ENCODE data around the gene CD300LD. TPM values are rescaled to one million over a fixed set of nuclear protein-coding genes. Genes with fewer than 3 reads are reported as not detected.
"Not testable (repeated sequence)": the region's sequence is repeated elsewhere in the genome, so short reads cannot be mapped to it uniquely, and the experiment has no call there.

Gene CD300LD
- polyA plus RNA-seq, 1 of the 3 experiments (the other 2 are of a cell fraction), result not detected

DNA sequence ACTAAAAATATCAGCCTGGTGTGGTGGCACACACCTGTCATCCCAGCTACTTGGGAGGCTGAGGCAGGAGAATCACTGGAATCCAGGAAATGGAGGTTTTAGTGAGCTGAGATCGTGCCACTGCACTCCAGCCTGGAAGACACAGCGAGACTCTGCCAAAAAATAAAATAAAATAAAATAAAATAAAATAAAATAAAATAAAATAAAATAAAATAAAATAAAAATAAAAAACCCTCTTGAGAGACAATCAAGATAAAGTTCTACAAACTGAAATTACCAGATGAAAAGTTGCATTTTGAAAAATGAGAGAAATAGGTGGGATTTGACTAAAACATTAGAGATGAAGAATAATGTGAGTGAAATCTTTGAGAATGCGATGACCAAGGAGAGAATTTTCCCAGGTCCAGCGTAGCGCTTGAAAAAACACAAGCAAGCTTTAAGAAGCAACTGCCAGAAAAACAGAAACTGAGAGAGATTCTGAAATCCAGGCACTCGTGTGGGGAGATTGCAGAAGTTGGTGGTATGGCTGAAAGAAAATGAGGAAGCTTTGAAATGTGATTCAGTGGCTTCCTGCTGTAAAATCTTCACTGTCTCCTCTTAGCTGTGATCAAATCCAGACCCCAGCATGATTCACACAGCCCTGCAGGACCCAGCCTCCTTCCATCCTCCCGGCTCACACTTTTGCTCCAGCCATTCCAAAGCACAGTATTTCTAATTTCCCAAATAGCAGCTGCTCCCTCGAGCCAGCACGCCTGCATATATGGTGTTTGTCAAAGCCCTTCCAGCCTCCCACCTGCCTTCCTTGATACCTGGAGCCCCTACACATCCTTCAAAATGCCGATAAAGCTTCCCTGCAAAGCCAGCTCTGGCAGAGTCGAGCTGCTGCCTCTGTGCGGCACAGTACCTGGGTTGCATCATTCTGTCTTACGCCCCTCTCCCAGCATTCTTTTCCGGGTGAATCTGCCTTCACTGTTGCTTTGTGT is 39.7 kb upstream of the CD300LD start:
- Histone ChIP-seq H3K4me2 (no peak overlapping the region), H3K4me1 (ENCODE audit: control insufficient read depth in 1 of 2, insufficient read depth in 2 of 2, low read depth in 1 of 2, low read length in 1 of 2) (peaks cover 0 to 4% of the 10 kb centered on the region in 2 experiments; a peak in 1 of 4 replicates), H3K9me2 (no peaks in the 10 kb centered on the region), H3F3A (replicated peaks; ENCODE audit: insufficient read depth) (no peaks in the 10 kb centered on the region), H3K79me2 (ENCODE audit: insufficient read depth) (no peaks in the 10 kb centered on the region), H3K9ac (no peak overlapping the region), H2AFZ (ENCODE audit: low read depth) (no peak overlapping the region), H3K4me3 (ENCODE audit: low read depth in 2 of 2, low read length in 1 of 2) (no peak overlapping the region), H3K27ac (ENCODE audit: low read depth in 2 of 2, low read length in 1 of 2) (no peak overlapping the region), H3K9me3 (peaks cover 5% of the 10 kb centered on the region; the same call in 1 of the 2 replicates), H4K20me1 (ENCODE audit: insufficient read depth) (no peaks in the 10 kb centered on the region), H3K27me3 (ENCODE audit: insufficient read depth) (no peaks in the 10 kb centered on the region), H3K36me3 (replicated peaks in 1 of 2; ENCODE audit: control insufficient read depth in 1 of 2, insufficient read depth in 2 of 2, low read length in 1 of 2) (no peaks in the 10 kb centered on the region)
- TF ChIP-seq EZH2phosphoT487 (IDR thresholded peaks at IDR 0.05; ENCODE audit: borderline replicate concordance, low read depth), result no peak
- no peak for TF ChIP-seq JUND (IDR thresholded peaks at IDR 0.05)
- no peak for TF ChIP-seq MEF2A (IDR thresholded peaks at IDR 0.05; ENCODE audit: borderline replicate concordance, low read depth)
- no peak for TF ChIP-seq CHD2 (IDR thresholded peaks at IDR 0.05; ENCODE audit: low read length, partially characterized antibody)
- TF ChIP-seq, protein P1, sequence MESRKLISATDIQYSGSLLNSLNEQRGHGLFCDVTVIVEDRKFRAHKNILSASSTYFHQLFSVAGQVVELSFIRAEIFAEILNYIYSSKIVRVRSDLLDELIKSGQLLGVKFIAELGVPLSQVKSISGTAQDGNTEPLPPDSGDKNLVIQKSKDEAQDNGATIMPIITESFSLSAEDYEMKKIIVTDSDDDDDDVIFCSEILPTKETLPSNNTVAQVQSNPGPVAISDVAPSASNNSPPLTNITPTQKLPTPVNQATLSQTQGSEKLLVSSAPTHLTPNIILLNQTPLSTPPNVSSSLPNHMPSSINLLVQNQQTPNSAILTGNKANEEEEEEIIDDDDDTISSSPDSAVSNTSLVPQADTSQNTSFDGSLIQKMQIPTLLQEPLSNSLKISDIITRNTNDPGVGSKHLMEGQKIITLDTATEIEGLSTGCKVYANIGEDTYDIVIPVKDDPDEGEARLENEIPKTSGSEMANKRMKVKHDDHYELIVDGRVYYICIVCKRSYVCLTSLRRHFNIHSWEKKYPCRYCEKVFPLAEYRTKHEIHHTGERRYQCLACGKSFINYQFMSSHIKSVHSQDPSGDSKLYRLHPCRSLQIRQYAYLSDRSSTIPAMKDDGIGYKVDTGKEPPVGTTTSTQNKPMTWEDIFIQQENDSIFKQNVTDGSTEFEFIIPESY (IDR thresholded peaks at IDR 0.05; ENCODE audit: borderline replicate concordance, low read depth), result no peak
- TF ChIP-seq, protein P2, sequence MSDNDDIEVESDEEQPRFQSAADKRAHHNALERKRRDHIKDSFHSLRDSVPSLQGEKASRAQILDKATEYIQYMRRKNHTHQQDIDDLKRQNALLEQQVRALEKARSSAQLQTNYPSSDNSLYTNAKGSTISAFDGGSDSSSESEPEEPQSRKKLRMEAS (IDR thresholded peaks at IDR 0.05; ENCODE audit: low read depth), result no peak
- TF ChIP-seq GATA2 (CRISPR knock-in tag; IDR thresholded peaks at IDR 0.05), result no peak
- no peak for TF ChIP-seq SIN3A (IDR thresholded peaks at IDR 0.05; ENCODE audit: borderline replicate concordance, low read depth, low read length)
- no peak for TF ChIP-seq ELF1 (IDR thresholded peaks at IDR 0.05)
- TF ChIP-seq RAD21 (IDR thresholded peaks at IDR 0.05; ENCODE audit: low read length), result no peak
- TF ChIP-seq EP300 (IDR thresholded peaks at IDR 0.05; ENCODE audit: borderline replicate concordance in 1 of 2, low read depth in 1 of 2, low read length in 1 of 2), result no peak
- TF ChIP-seq RXRA (IDR thresholded peaks at IDR 0.05; ENCODE audit: borderline replicate concordance, low read depth), result no peak
- TF ChIP-seq, protein P3, sequence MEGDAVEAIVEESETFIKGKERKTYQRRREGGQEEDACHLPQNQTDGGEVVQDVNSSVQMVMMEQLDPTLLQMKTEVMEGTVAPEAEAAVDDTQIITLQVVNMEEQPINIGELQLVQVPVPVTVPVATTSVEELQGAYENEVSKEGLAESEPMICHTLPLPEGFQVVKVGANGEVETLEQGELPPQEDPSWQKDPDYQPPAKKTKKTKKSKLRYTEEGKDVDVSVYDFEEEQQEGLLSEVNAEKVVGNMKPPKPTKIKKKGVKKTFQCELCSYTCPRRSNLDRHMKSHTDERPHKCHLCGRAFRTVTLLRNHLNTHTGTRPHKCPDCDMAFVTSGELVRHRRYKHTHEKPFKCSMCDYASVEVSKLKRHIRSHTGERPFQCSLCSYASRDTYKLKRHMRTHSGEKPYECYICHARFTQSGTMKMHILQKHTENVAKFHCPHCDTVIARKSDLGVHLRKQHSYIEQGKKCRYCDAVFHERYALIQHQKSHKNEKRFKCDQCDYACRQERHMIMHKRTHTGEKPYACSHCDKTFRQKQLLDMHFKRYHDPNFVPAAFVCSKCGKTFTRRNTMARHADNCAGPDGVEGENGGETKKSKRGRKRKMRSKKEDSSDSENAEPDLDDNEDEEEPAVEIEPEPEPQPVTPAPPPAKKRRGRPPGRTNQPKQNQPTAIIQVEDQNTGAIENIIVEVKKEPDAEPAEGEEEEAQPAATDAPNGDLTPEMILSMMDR (IDR thresholded peaks at IDR 0.05), result no peak
- TF ChIP-seq FOXJ3 (CRISPR knock-in tag; IDR thresholded peaks at IDR 0.05), result no peak
- no peak for TF ChIP-seq NRF1 (IDR thresholded peaks at IDR 0.05; ENCODE audit: low read depth, low read length)
- ChIA-PET POLR2A (interaction anchor here (0.9 to 1.4 kb wide), 2 partner anchors 20 to 26 kb away, joined by 3 to 5 read pairs; no protein-coding TSS in a partner anchor), CTCF (interaction anchor here (0.7 to 2.8 kb wide), 8 partner anchors 13 to 139 kb away, joined by 3 to 18 read pairs (median 3); partner anchors contain the start of gene RAB37)
- WGBS (ENCODE audit: low lambda C conversion rate), result 25% methylated on average over 14 of the region's 14 CpGs
- DNase-seq, result peak; percentile 80

DNA sequence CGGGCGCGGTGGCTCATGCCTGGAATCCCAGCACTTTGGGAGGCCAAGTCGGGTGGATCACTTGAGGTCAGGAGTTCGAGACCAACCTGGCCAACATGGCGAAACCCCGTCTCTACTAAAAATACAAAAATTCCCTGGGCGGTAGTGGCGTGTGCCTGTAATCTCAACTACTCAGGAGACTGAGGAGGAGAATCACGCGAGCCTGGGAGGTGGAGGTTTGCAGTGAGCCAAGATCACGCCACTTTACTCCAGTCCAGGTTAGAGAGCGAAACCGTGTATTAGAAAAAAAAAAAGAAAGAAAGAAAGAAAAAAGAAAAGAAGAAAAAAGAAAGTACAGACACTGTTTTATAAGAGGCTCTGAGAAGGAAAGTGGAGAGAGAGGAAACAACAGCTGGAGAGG is 38.2 kb upstream of the CD300LD start:
- not testable (repeated sequence) for H2AFZ ChIP-seq (ENCODE audit: low read depth); H3K27ac ChIP-seq (ENCODE audit: low read depth in 2 of 2, low read length in 1 of 2); H3F3A ChIP-seq (replicated peaks; ENCODE audit: insufficient read depth); H3K9ac ChIP-seq; H3K9me2 ChIP-seq; DNase-seq; H3K4me3 ChIP-seq (ENCODE audit: low read depth in 2 of 2, low read length in 1 of 2); H3K27me3 ChIP-seq (ENCODE audit: insufficient read depth); H3K79me2 ChIP-seq (ENCODE audit: insufficient read depth); H4K20me1 ChIP-seq (ENCODE audit: insufficient read depth); H3K36me3 ChIP-seq (replicated peaks in 1 of 2; ENCODE audit: control insufficient read depth in 1 of 2, insufficient read depth in 2 of 2, low read length in 1 of 2); H3K4me2 ChIP-seq; H3K4me1 ChIP-seq (ENCODE audit: control insufficient read depth in 1 of 2, insufficient read depth in 2 of 2, low read depth in 1 of 2, low read length in 1 of 2)
- peaks cover 11% of the 10 kb centered on the region; the same call in 1 of the 2 replicates for H3K9me3 ChIP-seq
- CTCF ChIA-PET, result interaction anchor here (1.1 to 2.8 kb wide), 2 partner anchors 26 to 262 kb away, joined by 3 to 18 read pairs; no protein-coding TSS in a partner anchor
- 57% methylated on average over 14 of the region's 14 CpGs for WGBS (ENCODE audit: low lambda C conversion rate)
- POLR2A ChIA-PET, result interaction anchor here (0.8 to 1.5 kb wide), 2 partner anchors 25 to 26 kb away, joined by 3 read pairs; no protein-coding TSS in a partner anchor
